GM12878 (cell line): ENCODE measurements around the gene CR2. TPM values are rescaled to one million over a fixed set of nuclear protein-coding genes. Genes with fewer than 3 reads are reported as not detected.

Experiments
- BACH1 ChIP-seq: fragments of 450-650 bp; IDR thresholded peaks from 2 replicates; pipeline ENCODE4 v1.6.1; 2017; ENCODE audit warnings: mild to moderate bottlenecking, borderline replicate concordance
- CEBPB ChIP-seq, 2 experiments: fragments of 150-350 bp in 1 of 2; IDR thresholded peaks; 2 replicates each; pipeline ENCODE4 v1.6.1; 2012 to 2014; ENCODE audit warnings: low read depth in 2 of 2, low read length in 2 of 2, borderline replicate concordance in 1 of 2, inconsistent platforms in 1 of 2
- CHD1 ChIP-seq: IDR thresholded peaks from 2 replicates; pipeline ENCODE4 v1.6.1; 2012; ENCODE audit warnings: low read depth, low read length, improper control_type of control experiment
- CREB1 ChIP-seq: IDR thresholded peaks from 2 replicates; pipeline ENCODE4 v1.6.1; 2012; ENCODE audit warnings: low read depth, mild to moderate bottlenecking, inconsistent platforms
- GABPA ChIP-seq: IDR thresholded peaks from 2 replicates; pipeline ENCODE4 v1.6.1; 2014; ENCODE audit warnings: antibody characterized with exemption, low read depth, mild to moderate bottlenecking, inconsistent platforms
- HDAC2 ChIP-seq: fragments of 200-600 bp; sonication (generic); IDR thresholded peaks from 2 replicates; pipeline ENCODE4 v1.6.1; 2017
- IKZF1 ChIP-seq: fragments of 450-650 bp; conservative IDR thresholded peaks from 2 replicates; pipeline ENCODE4 v1.6.1; 2017; ENCODE audit warnings: antibody characterized with exemption, mild to moderate bottlenecking
- KDM1A ChIP-seq: fragments of 200-600 bp; sonication (generic); IDR thresholded peaks from 2 replicates; pipeline ENCODE4 v1.6.1; 2016; ENCODE audit warnings: borderline replicate concordance
- MYC ChIP-seq: IDR thresholded peaks from 2 replicates; pipeline ENCODE4 v1.6.1; 2011; ENCODE audit warnings: mild to moderate bottlenecking, low read length, moderate library complexity, inconsistent platforms; ENCODE audit not compliant: insufficient read depth, insufficient replicate concordance, insufficient read length, severe bottlenecking
- RFX5 ChIP-seq: IDR thresholded peaks from 2 replicates; pipeline ENCODE4 v1.6.1; 2011; ENCODE audit warnings: low read depth, low read length, improper control_type of control experiment
- SMAD5 ChIP-seq: IDR thresholded peaks from 2 replicates; pipeline ENCODE4 v1.6.1; 2016; ENCODE audit warnings: antibody characterized with exemption, low read depth
- SMC3 ChIP-seq: IDR thresholded peaks from 2 replicates; pipeline ENCODE4 v1.6.1; 2011; ENCODE audit warnings: low read length, improper control_type of control experiment, borderline replicate concordance
- STAT3 ChIP-seq: IDR thresholded peaks from 2 replicates; pipeline ENCODE4 v1.6.1; 2011; ENCODE audit warnings: low read depth, low read length, improper control_type of control experiment
- SUPT20H ChIP-seq: IDR thresholded peaks from 2 replicates; pipeline ENCODE4 v1.6.1; 2011; ENCODE audit warnings: low read depth, mild to moderate bottlenecking, low read length, moderate library complexity, borderline replicate concordance; ENCODE audit not compliant: control insufficient read depth
- TCF7 ChIP-seq: IDR thresholded peaks from 2 replicates; pipeline ENCODE4 v1.6.1; 2014; ENCODE audit warnings: antibody characterized with exemption, borderline replicate concordance
- ZNF217 ChIP-seq: fragments of 450-650 bp; IDR thresholded peaks from 2 replicates; pipeline ENCODE4 v1.6.1; 2017; ENCODE audit warnings: antibody characterized with exemption, mild to moderate bottlenecking
- polyA plus RNA-seq, 11 experiments: library from polyadenylated mRNA; depleted of rRNA in 4 of 11; unstranded in 6 of 11; stranded (reverse) in 5 of 11; fragments of >200 nt; fragmentation: Nextera tagmentation in 4 of 11; fragmentation: Illumina TruSeq in 1 of 11; extraction: Ambion mirVana in 4 of 11; extraction: Trizol in 1 of 11; gene quantifications; 1 replicate in 1 of 11; 2 replicates in 10 of 11; pipeline versions ENCODE4 v1.2.1 to v1.2.3, GENCODE V29; 2011 to 2016; ENCODE audit warnings: inconsistent platforms in 2 of 11, missing spikeins in 2 of 11, low read depth in 1 of 11
- total RNA-seq, 4 experiments: library from RNA; depleted of rRNA in 3 of 4; stranded (reverse); fragments of >200 nt in 3 of 4; fragmentation: Illumina TruSeq in 1 of 4; extraction: Trizol in 1 of 4; gene quantifications; 2 replicates each; pipeline versions ENCODE4 v1.2.1 to v1.2.3, GENCODE V29; 2013 to 2021
- TF ChIP-seq, protein P1 (sequence below): IDR thresholded peaks from 2 replicates; pipeline ENCODE4 v1.6.1; 2012; ENCODE audit warnings: low read depth, low read length, improper control_type of control experiment
- TF ChIP-seq, protein P2 (sequence below): fragments of 150-350 bp; IDR thresholded peaks from 2 replicates; pipeline ENCODE4 v1.6.1; 2016; ENCODE audit warnings: low read depth, low read length
- TF ChIP-seq, protein P3 (sequence below): IDR thresholded peaks from 2 replicates; pipeline ENCODE4 v1.6.1; 2011; ENCODE audit warnings: borderline replicate concordance, low read depth, mild to moderate bottlenecking, moderate library complexity, mixed read lengths, low read length; ENCODE audit not compliant: insufficient read depth; ENCODE audit errors: extremely low read length
- TF ChIP-seq, protein P4 (sequence below): fragments of 450-650 bp; formaldehyde crosslinking; IDR thresholded peaks from 2 replicates; pipeline ENCODE4 v1.4.0; 2022; ENCODE audit warnings: mild to moderate bottlenecking, moderate library complexity
- TF ChIP-seq, protein P5 (sequence below): IDR thresholded peaks from 2 replicates; pipeline ENCODE4 v1.6.1; 2012; ENCODE audit warnings: low read depth, low read length, improper control_type of control experiment

The CR2 gene
- total and polyA plus RNA-seq, 10 of the 15 experiments (the other 5 are each of a cell fraction or from before 2014, with no cell fraction given) = 2.2 to 72.8 (median 50.6) TPM

DNA sequence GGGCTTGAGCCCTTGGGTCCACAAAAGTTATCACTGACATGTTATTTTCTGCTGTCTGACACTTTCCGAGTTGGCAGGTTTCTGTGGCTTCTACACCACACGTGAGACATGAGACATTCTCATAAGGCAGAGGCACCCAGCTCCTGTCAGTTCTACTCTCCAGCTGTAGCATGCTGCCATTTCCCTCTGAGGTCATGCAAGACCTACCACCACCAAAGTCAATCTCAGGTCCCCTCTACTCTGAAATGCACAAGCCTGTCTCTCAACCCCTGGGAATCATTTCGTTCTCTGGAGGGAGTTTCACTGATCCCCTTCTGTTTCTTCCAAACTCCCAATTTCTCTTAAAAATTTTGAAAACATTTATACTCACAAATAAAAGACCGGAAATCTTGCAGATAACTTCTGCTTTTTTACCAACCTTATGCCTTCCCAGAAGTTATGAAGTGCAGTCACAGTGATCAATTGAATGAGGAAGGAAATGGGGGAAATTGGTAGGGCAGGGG lies 39.5 kb upstream of the CR2 start (continued):
- TF ChIP-seq CEBPB (IDR thresholded peaks at IDR 0.05; ENCODE audit: borderline replicate concordance in 1 of 2, low read depth in 2 of 2, low read length in 2 of 2) (no peak), SUPT20H (no peak), ZNF217 (no peak), GABPA (no peak), KDM1A (no peak), RFX5 (no peak), IKZF1 (peak; percentile 85), MYC (no peak), SMAD5 (no peak), CHD1 (no peak), BACH1 (peak; percentile 73; the same call in 1 of the 2 replicates), STAT3 (0 out of 2 replicates have a peak, but pooled peaks have one; percentile 15), TCF7 (no peak), SMC3 (no peak; the same call in 1 of the 2 replicates), CREB1 (peak; percentile 47), HDAC2 (no peak)
- TF ChIP-seq, protein P1, sequence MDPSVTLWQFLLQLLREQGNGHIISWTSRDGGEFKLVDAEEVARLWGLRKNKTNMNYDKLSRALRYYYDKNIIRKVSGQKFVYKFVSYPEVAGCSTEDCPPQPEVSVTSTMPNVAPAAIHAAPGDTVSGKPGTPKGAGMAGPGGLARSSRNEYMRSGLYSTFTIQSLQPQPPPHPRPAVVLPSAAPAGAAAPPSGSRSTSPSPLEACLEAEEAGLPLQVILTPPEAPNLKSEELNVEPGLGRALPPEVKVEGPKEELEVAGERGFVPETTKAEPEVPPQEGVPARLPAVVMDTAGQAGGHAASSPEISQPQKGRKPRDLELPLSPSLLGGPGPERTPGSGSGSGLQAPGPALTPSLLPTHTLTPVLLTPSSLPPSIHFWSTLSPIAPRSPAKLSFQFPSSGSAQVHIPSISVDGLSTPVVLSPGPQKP = no peak
- TF ChIP-seq, protein P2, sequence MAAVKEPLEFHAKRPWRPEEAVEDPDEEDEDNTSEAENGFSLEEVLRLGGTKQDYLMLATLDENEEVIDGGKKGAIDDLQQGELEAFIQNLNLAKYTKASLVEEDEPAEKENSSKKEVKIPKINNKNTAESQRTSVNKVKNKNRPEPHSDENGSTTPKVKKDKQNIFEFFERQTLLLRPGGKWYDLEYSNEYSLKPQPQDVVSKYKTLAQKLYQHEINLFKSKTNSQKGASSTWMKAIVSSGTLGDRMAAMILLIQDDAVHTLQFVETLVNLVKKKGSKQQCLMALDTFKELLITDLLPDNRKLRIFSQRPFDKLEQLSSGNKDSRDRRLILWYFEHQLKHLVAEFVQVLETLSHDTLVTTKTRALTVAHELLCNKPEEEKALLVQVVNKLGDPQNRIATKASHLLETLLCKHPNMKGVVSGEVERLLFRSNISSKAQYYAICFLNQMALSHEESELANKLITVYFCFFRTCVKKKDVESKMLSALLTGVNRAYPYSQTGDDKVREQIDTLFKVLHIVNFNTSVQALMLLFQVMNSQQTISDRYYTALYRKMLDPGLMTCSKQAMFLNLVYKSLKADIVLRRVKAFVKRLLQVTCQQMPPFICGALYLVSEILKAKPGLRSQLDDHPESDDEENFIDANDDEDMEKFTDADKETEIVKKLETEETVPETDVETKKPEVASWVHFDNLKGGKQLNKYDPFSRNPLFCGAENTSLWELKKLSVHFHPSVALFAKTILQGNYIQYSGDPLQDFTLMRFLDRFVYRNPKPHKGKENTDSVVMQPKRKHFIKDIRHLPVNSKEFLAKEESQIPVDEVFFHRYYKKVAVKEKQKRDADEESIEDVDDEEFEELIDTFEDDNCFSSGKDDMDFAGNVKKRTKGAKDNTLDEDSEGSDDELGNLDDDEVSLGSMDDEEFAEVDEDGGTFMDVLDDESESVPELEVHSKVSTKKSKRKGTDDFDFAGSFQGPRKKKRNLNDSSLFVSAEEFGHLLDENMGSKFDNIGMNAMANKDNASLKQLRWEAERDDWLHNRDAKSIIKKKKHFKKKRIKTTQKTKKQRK = no peak
- TF ChIP-seq, protein P3, sequence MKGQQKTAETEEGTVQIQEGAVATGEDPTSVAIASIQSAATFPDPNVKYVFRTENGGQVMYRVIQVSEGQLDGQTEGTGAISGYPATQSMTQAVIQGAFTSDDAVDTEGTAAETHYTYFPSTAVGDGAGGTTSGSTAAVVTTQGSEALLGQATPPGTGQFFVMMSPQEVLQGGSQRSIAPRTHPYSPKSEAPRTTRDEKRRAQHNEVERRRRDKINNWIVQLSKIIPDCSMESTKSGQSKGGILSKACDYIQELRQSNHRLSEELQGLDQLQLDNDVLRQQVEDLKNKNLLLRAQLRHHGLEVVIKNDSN = no peak
- TF ChIP-seq, protein P4, sequence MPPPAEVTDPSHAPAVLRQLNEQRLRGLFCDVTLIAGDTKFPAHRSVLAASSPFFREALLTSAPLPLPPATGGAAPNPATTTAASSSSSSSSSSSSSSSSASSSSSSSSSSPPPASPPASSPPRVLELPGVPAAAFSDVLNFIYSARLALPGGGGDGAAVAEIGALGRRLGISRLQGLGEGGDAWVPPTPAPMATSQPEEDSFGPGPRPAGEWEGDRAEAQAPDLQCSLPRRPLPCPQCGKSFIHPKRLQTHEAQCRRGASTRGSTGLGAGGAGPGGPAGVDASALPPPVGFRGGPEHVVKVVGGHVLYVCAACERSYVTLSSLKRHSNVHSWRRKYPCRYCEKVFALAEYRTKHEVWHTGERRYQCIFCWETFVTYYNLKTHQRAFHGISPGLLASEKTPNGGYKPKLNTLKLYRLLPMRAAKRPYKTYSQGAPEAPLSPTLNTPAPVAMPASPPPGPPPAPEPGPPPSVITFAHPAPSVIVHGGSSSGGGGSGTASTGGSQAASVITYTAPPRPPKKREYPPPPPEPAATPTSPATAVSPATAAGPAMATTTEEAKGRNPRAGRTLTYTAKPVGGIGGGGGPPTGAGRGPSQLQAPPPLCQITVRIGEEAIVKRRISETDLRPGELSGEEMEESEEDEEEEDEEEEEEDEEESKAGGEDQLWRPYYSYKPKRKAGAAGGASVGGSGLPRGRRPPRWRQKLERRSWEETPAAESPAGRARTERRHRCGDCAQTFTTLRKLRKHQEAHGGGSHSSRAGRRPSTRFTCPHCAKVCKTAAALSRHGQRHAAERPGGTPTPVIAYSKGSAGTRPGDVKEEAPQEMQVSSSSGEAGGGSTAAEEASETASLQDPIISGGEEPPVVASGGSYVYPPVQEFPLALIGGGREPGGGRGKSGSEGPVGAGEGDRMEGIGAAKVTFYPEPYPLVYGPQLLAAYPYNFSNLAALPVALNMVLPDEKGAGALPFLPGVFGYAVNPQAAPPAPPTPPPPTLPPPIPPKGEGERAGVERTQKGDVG (CRISPR knock-in tag) = no peak
- TF ChIP-seq, protein P5, sequence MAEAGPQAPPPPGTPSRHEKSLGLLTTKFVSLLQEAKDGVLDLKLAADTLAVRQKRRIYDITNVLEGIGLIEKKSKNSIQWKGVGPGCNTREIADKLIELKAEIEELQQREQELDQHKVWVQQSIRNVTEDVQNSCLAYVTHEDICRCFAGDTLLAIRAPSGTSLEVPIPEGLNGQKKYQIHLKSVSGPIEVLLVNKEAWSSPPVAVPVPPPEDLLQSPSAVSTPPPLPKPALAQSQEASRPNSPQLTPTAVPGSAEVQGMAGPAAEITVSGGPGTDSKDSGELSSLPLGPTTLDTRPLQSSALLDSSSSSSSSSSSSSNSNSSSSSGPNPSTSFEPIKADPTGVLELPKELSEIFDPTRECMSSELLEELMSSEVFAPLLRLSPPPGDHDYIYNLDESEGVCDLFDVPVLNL = no peak
